NCI-H1436 (cell line): ENCODE measurements around the gene ZNF358.
"Not testable (repeated sequence)": the region's sequence is repeated elsewhere in the genome, so short reads cannot be mapped to it uniquely, and the experiment has no call there.

Experiments
- DNase-seq: peaks from one replicate; lab custom pipeline; 2025; lab: John Stamatoyannopoulos, UW

The ZNF358 gene

GRCh38 chr19:7535998-7536695 is 20.2 kb downstream of the ZNF358 start:
- DNase-seq = no peak

- not testable (repeated sequence) for DNase-seq
These were observed 23.1 kb downstream of the ZNF358 start for GRCh38 chr19:7538990-7539389.

- no peak for DNase-seq
These were observed 24.0 kb downstream of the ZNF358 start for GRCh38 chr19:7539827-7540425.

GRCh38 chr19:7540761-7541474 is 25.0 kb downstream of the ZNF358 start:
- DNase-seq = no peak

- DNase-seq = no peak
These were observed 25.5 kb downstream of the ZNF358 start for GRCh38 chr19:7541475-7541824.

- DNase-seq = no peak
These were observed 26.0 kb downstream of the ZNF358 start for GRCh38 chr19:7541828-7542443.

GRCh38 chr19:7542556-7543348 is 26.8 kb downstream of the ZNF358 start:
- DNase-seq = no peak

- DNase-seq = no peak
These were observed 28.7 kb downstream of the ZNF358 start for GRCh38 chr19:7544626-7545025.

- DNase-seq = no peak
These were observed 29.4 kb downstream of the ZNF358 start for GRCh38 chr19:7545300-7545699.

- DNase-seq = no peak
These were observed 30.0 kb downstream of the ZNF358 start for GRCh38 chr19:7545904-7546303.

- no peak for DNase-seq
These were observed 31.3 kb downstream of the ZNF358 start for GRCh38 chr19:7547159-7547558.

GRCh38 chr19:7549429-7550148 is 33.7 kb downstream of the ZNF358 start:
- DNase-seq = no peak

- DNase-seq = no peak
These were observed 34.4 kb downstream of the ZNF358 start for GRCh38 chr19:7550169-7550770.

GRCh38 chr19:7550987-7551761 is 35.3 kb downstream of the ZNF358 start:
- DNase-seq = no peak

GRCh38 chr19:7552781-7553180 is 36.9 kb downstream of the ZNF358 start:
- DNase-seq = no peak

GRCh38 chr19:7554565-7554964 is 38.7 kb downstream of the ZNF358 start:
- no peak for DNase-seq

GRCh38 chr19:7554990-7555864 is 39.3 kb downstream of the ZNF358 start:
- DNase-seq = no peak

- DNase-seq = no peak
These were observed 40.9 kb downstream of the ZNF358 start for GRCh38 chr19:7556696-7557315.

- DNase-seq = no peak
These were observed 42.8 kb downstream of the ZNF358 start for GRCh38 chr19:7558667-7559066.
